RWPE2 (cell line): Measurements from ENCODE around the gene TMEM94.
A peak's percentile ranks its signal among the peaks of the same experiment; 100 is the strongest.
"Not testable (repeated sequence)": the region's sequence is repeated elsewhere in the genome, so short reads cannot be mapped to it uniquely, and the experiment has no call there.

Experiments
- ATAC-seq: fragments of 200-7000 bp; cut with Tn5 transposase; 3 replicates; pipeline ENCODE4 v1.9.1; 2021; ENCODE audit warnings: low read depth
- DNase-seq: peaks from one replicate; pipeline ENCODE4 v3.0.0-alpha.2; 2020; ENCODE audit warnings: low spot score
- H3K27ac ChIP-seq: fragments of 450-650 bp; 2 replicates; pipeline ENCODE4 v1.5.1; 2017; ENCODE audit warnings: mild to moderate bottlenecking; ENCODE audit not compliant: poor library complexity, severe bottlenecking
- H3K27me3 ChIP-seq: fragments of 250-450 bp; sonication (Bioruptor Pico); 2 replicates; pipeline ENCODE4 v1.5.1; 2021; ENCODE audit warnings: mild to moderate bottlenecking, moderate library complexity; ENCODE audit not compliant: insufficient read depth, poor library complexity, severe bottlenecking
- H3K36me3 ChIP-seq: fragments of 250-450 bp; sonication (Bioruptor Pico); 2 replicates; pipeline ENCODE4 v1.5.1; 2020; ENCODE audit warnings: low read depth, mild to moderate bottlenecking, moderate library complexity
- H3K4me1 ChIP-seq: fragments of 250-450 bp; sonication (Bioruptor Pico); 2 replicates; pipeline ENCODE4 v1.5.1; 2021; ENCODE audit warnings: mild to moderate bottlenecking, moderate library complexity; ENCODE audit not compliant: insufficient read depth, poor library complexity, severe bottlenecking
- H3K4me3 ChIP-seq: fragments of 250-450 bp; sonication (Bioruptor Pico); 2 replicates; pipeline ENCODE4 v1.5.1; 2021; ENCODE audit warnings: mild to moderate bottlenecking, moderate library complexity; ENCODE audit not compliant: severe bottlenecking
- H3K9me3 ChIP-seq: fragments of 250-450 bp; sonication (Bioruptor Pico); 2 replicates; pipeline ENCODE4 v1.5.1; 2021; ENCODE audit warnings: mild to moderate bottlenecking, moderate library complexity; ENCODE audit not compliant: severe bottlenecking
- CTCF ChIP-seq: fragments of 450-650 bp; IDR thresholded peaks from one replicate; pipeline ENCODE4 v1.5.1; 2017; ENCODE audit warnings: mild to moderate bottlenecking, moderate library complexity; ENCODE audit not compliant: poor library complexity, severe bottlenecking

The TMEM94 gene

GRCh38 chr17:75439287-75439686 lies 17.1 kb upstream of the TMEM94 start:
- H3K27ac ChIP-seq = no peak overlapping the region
- H3K4me3 ChIP-seq = no peak overlapping the region
- TF ChIP-seq CTCF = no peak
- ATAC-seq (peak; percentile 54), DNase-seq (no peak)
- H3K36me3 ChIP-seq = no peaks in the 10 kb centered on the region
- H3K9me3 ChIP-seq = no peaks in the 10 kb centered on the region
- no peaks in the 10 kb centered on the region for H3K4me1 ChIP-seq
- no peaks in the 10 kb centered on the region for H3K27me3 ChIP-seq

- H3K36me3 ChIP-seq = no peaks in the 10 kb centered on the region
- TF ChIP-seq CTCF = no peak
- H3K27ac ChIP-seq = no peak overlapping the region
- H3K9me3 ChIP-seq = no peaks in the 10 kb centered on the region
- H3K4me1 ChIP-seq = no peaks in the 10 kb centered on the region
- H3K4me3 ChIP-seq = no peak overlapping the region
- no peak for ATAC-seq
- no peak for DNase-seq
- no peaks in the 10 kb centered on the region for H3K27me3 ChIP-seq
Measured at GRCh38 chr17:75440738-75441448, 15.5 kb upstream of the TMEM94 start.

- Histone ChIP-seq H3K27ac (no peak overlapping the region), H3K36me3 (no peaks in the 10 kb centered on the region), H3K4me1 (no peaks in the 10 kb centered on the region), H3K4me3 (no peak overlapping the region), H3K27me3 (no peaks in the 10 kb centered on the region), H3K9me3 (no peaks in the 10 kb centered on the region)
- no peak for TF ChIP-seq CTCF
- ATAC-seq (no peak), DNase-seq (no peak)
Measured at GRCh38 chr17:75442168-75443103, 14.0 kb upstream of the TMEM94 start.

- Histone ChIP-seq H3K9me3 (no peaks in the 10 kb centered on the region), H3K27me3 (no peaks in the 10 kb centered on the region), H3K36me3 (no peaks in the 10 kb centered on the region), H3K4me1 (no peaks in the 10 kb centered on the region), H3K4me3 (no peak overlapping the region), H3K27ac (no peak overlapping the region)
- no peak for DNase-seq
- ATAC-seq = no peak
- no peak for TF ChIP-seq CTCF
Measured at GRCh38 chr17:75445296-75445695, 11.1 kb upstream of the TMEM94 start.

- H3K4me1 ChIP-seq, H3K9me3 ChIP-seq, ATAC-seq: not testable (repeated sequence)
Measured at GRCh38 chr17:75445896-75446295, 10.5 kb upstream of the TMEM94 start.

More at GRCh38 chr17:75445896-75446295, 10.5 kb upstream of the TMEM94 start:
- H3K27me3 ChIP-seq, H3K27ac ChIP-seq, H3K4me3 ChIP-seq, H3K36me3 ChIP-seq, DNase-seq: not testable (repeated sequence)
